CD4-positive, alpha-beta T cell treated with Interleukin-2 at 100 ng/mL for 4 hours (primary cell): Measurements from ENCODE around the gene GPR176.
"Not testable (repeated sequence)": the region's sequence is repeated elsewhere in the genome, so short reads cannot be mapped to it uniquely, and the experiment has no call there.

Experiments used
- DNase-seq: peaks from one replicate; pipeline ENCODE4 v3.0.0-alpha.2; 2020; ENCODE audit warnings: low spot score

GPR176 gene

DNA sequence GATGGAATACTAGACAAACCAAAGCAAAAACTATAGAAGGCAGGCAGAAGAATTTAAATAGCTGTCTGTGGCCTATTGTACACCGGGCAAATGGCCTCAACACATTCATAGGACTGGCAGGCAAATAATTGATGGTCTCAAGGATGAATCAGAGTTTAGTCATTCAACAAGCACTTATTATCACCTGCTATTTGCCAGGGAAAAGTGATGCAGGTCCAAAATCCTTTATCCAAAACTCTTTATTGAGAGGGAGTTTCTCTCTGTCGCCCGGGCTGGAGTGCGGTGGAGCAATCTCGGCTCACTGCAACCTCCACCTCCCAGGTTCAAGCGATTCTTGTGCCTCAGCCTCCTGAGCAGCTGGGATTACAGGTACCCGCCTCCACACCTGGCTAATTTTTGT, 16.1 kb upstream of the GPR176 start:
- DNase-seq = no peak

DNA sequence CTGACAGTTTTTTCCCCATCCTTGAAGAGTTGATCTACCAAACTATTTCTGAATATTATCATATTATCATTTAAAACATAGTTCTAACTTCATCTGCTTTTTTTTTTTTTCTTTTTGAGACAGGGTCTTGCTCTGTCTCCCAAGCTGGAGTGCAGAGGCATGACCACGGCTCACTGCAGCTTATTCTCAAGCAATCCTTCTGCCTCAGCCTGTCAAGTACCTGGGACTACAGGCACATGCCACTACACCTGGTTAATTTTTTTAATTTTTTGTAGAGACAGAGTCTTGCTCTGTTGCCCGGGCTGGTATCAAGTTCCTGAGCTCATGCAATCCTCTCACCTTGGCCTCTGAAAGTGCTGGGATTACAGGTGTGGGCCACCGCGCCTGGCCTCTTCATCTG, 15.2 kb upstream of the GPR176 start:
- DNase-seq = no peak

DNA sequence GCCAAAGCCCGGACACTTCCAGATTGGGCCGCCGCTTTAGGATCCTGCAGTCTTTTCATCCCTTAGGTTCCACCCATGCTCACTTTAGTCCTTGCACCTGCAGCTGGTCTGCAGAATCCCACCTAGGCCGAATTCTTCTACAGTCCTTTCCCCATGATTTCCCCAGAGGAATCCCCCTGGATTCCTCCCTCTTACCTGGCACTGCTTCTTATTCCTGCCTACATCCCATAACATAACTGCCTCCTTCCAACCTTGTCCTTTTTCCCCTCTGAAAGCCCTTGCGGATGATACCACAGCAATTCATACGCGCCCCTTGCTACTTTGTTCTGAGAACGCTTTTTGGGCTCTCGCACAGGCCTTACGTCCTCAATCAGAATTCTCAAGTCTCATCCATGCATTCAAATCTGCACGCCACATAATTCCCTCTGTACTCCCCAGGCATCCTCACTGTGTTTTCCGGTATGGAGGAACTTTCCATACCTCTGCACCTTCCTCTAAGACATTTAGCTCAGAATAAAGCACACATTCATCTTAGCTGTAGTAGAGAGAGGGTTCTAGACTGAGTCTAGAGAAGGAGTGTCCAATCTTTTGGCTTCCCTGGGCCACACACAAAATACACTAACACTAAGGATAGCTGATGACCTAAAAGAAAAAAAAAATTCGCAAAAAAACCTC, 14.5 kb upstream of the GPR176 start:
- DNase-seq = no peak

DNA sequence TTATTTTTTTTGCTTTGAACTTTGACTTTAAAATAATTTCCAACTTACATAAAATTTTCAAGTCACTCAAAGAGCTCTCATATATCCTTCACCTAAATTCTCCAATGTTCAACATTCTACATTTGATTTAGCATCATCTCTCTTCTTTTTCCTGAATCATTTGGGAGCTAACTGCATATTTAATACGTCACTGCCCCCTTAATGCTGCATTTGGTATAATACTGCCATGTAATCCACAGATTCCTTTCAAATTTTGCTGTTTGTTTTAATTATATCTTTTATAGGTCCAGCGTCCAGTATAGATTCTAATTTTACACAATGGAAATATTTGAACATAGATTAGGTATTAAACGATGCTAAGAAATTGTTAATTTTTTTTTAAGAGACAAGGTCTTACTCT, 11.5 kb upstream of the GPR176 start:
- no peak for DNase-seq

DNA sequence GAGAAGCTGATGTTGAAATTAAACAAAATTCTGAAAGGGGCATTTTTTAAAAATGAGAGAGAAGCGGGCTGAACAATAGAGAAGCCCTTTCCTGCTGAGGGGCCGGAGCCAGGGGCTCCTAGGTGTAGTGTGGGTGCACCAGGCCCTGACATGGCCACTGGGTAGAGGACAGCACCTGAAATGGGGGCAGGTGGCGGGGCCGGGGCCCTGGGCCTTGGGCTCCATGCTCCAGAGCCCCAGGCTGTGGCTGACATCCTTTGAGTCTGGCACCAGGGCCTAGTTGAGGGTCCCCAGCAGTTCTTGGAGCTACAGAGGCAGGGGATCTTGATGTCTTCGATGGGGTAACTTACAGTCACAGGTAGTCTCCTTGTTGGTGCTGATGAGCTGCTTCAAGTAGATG, 6.5 kb upstream of the GPR176 start:
- DNase-seq = no peak

DNA sequence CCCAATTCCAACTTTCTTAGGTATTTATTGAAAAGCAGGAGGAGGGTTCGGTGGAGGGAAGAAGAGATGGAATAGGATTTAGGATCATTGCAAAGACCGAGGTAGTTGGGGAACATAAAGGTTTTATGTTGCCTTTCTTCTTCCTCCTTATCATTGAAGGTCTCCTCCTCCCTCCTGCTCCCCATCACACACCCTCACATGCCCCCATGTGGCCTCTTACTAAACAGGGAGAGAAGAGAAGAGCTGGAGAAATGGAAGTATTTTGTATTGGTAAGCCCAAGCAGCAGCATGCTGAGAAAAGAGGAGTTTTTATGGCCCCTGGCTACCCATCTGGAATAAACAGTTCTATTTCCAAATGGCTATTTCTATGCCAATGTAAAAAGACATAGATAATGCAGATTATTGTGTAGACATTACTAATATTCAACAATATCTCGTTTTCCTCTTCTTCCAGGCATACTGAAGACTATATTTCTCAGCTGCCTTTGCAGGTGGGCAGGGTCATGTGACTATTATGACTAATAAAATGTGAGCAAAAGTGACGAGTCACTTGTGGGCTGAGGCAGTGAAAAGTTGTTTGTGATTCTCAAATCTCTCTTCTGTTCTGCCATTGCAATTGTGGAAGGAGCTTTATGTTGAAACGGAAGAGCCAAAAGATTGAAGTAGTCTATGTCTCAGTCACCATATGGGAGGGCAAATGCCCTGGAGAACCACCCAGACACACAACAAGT, 5.2 kb upstream of the GPR176 start:
- no peak for DNase-seq

DNA sequence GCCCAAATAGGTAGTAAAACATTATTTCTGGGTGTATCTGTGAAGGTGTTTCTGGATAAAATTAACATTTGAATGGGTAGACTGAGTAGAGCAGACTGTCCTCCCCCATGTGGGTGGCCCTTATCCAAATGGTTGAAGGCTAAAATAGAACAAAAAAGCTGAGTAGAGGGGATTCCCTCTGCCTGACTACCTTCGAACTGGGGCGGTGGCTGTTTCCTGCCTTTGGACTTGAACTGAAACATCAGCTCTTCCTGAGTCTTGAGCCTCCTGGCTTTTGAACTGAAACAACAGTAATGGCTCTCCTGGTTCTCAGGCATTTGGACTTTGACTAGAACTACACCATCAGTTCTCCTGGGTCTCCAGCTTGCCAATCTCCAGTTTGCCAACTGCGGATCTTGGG, 4.4 kb upstream of the GPR176 start:
- no peak for DNase-seq

DNA sequence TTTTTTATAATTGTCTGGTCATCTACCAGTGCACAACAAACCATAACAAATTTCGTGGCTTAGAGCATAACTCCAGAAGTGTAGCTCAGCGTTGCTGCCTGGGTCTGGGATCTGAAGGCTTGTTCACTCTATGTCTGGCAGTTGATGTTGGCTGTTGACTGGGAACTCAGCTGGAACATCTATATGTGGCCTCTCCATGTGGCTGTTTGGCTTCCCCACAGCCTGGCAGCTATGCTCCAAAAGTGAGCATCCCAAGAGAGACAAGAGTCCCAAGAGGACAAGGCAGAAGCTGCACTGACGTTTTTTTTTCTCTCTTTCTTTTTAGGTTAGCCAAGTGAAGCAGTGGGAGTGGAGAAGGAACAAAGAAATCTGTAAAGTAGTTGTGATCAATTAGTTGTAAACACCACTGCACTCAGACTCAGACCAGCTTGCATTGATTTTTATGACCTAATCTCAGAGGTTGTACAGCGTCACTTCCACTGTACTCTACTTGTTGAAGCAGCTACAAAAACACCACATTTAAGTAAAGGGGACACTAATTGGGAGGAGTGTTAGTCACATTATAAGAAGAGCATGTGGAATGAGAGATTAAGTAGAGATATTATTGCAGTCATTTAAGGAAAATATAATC, 2.5 kb upstream of the GPR176 start:
- no peak for DNase-seq

DNA sequence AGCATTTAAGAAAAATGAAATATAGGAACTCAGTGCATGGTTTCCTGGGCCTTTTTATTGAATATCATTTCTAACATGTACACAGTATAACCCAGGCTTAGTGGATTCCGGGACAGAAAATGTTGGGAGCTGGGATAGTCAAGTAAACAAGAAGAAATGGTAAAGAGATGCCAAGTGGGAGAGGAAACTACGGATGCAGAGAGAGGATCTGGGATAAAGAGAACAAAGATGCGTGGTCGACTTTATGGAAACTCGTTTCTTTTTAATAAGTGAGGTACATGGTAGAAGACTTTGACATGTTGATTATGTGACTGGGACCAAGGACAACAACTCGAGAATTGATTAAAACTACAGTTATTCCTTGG, 1.2 kb upstream of the GPR176 start:
- DNase-seq = no peak

DNA sequence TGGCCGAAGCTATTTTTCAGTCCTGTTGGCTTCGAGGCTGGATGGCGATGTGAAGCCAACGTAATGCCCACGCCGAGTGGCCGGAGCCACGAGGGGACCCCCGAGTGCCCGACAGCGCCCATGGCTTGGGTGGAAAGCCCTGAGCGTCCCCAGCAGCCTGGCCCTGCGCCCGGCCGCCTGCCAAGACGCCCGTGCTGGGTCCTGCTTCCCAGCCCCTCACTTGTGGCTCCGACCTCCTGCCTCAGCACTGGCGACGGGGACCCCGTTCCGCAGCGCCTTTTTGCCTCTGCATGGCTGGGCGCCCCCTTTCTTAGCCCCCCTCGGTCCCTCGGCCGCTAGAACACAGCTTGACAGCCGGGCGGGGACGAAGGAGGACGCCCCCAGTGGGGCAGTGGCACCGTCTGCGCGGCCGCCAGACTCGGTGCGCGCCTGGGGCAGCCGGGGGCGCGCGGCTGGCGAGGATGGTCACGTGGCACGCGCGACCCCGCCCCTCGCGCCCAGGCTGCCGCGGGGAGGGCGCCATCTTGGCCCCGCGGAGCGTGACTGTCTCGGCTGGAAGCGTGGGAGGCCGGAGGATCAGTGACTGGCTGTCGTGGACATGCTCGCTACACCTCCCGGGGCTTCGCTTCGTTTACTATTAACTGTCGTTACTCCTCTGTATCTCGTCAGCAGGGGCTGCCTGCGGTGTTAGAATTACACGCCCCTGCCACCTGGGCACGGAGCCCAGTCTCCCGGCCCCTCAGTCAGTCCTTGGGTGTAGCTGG, 626 bp upstream of the GPR176 start:
- peak; percentile 70 for DNase-seq

DNA sequence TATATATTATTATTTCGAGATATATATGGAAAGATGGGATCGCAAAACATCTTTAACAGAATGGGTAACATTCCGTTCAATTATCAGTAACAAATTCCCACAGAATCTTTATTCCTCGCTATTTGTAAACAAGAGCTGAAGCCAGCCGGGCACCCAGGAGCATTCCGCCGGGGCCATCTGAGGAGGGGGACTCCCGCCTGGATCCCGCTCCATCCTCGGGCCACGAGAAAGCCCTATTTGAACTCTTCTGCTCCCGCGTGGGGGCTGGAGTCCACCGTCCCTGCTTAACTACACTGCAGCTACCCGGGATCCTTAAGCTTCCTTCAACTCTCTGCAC, 687 bp downstream of the GPR176 start:
- no peak for DNase-seq

DNA sequence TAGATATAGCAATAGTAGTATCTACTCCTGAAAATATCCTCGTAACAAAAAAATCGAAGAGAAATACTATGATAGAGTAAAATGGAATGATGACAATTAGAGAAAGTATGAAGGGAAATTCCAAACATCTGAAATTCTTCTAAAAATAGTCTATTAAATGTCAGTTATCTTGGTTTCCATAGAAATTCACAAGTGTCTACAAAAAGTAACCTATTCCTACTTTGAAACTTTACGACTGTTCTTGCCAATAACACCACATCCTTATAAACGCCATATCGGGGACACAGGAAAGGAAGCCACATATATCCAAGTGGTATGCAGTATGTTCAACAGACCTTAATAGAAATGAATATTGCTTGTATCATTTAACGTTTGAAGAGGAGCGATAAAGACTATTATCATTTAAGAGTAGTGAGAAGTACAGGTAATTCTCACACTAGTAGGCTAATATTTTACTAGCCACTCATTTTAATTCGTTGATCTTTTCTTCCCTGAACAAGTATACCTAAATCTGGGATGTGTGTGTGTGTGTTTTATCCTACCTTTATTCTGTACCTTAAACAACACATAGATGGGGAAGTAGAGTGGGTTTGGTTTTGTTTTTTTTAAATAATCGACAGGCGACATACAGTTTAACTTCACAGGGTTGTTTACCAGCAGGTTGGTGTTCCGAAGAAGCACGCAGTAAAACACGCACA, 1.2 kb downstream of the GPR176 start:
- DNase-seq = no peak

DNA sequence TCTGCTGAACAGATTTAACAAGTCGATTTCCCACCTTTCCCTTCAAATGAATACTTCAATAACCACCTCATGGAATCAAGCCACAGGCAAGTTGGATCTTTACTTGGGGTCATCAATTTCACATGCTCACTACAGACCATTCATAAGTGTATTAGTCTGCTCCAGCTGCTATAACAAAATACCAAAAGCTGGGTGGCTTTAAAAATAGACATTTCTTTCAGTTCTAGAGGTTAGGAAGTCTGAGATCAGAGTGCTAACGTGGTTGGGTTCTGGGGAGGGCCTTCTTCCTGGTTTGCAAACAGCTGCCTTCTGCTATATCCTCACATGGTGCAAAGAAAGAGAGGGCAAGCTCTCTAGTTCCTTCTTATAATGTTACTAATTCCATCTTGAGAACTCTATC, 5.1 kb downstream of the GPR176 start:
- DNase-seq = no peak

DNA sequence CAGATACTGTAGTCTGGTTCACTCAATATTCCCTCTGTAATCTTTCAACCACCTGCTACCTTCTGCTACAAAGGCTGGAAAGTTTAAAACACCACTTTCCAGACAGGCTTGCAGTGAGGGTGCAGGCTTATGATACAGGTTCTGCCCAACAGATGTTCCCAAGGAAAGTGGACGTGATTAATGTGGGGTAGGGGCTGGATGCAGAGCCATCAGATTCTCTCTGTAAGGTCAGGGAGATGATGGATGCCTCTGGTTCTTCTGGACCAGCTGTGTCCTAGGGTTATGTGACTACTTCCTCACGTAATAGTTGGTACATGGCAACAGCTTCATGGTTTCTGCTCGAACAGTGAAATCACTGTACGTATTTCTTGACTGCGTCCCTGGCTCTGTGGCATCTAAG, 11.1 kb downstream of the GPR176 start:
- DNase-seq = no peak

DNA sequence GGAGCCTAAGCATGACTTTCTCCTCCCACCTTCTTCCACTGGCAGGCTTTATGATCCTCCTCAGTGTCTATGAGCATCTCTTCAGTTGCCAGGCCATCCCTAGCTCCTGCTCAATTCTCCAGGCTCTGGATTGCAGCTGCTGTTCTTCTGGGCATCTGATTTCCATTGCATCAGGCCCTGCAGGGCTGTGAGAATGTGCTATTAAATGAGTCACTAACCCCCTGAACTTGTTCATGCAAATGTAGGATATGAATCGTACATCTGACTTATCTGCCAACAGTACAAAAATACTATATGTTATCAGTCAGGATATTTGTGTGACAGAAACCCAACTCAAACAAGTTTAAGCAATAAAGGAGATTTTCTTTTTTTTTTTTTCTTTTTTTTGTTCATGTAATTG, 11.9 kb downstream of the GPR176 start:
- DNase-seq = no peak

DNA sequence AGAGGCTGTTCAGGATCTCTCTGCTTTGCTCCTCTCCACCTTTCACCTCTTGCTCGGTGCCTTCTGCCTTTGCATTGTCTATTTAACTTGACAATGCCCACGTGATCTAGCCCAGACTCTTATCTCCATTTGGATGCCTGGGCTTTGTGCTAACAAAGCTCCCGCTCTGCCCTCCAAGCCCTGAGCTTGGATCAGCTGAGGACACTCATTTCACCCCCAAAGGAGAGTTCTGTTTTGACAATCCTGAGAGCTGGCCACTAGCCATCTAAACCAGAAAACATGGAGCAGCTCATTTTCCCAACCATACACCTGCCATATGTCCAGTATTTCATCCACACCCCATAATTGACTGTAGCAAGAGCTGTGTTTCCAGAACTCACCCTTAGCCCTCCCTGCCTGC, 12.8 kb downstream of the GPR176 start:
- DNase-seq = no peak

DNA sequence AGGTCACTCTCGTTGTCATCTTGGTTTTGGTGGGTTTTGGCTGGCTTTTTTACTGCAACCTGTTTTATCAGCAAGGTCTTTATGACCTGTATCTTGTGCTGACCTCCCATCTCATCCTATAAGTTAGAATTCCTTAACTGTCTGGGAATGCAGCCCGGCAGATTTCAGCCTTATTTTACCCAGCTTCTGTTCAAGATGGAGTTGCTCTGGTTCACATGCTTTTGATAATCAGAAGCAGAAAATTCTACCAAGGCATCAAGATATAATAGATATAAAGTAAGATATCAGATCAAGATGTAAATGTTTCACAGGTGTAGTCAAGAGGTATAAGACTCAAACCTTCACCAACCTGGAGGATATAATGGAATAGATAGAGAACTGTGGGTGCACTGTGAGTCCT, 16.0 kb downstream of the GPR176 start:
- DNase-seq = no peak

DNA sequence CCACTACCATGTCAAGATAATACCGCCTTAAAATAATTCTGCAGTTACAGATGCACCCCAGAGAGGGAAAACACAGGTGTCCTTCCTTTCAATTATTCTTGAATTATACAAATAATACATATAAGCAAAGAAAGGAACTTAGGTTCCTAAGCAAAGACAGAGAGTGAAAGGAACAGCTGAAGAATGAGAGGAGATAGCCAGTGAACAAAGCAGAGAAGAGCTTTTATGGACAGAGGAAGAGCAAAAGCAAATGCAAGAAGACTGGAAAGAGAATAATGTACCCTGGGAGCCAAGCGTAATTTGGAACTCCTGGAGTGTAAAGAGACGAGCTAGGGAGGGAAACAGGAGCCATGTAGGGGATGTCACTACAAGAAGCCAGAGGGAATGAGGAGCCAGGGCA, 21.7 kb downstream of the GPR176 start:
- no peak for DNase-seq

DNA sequence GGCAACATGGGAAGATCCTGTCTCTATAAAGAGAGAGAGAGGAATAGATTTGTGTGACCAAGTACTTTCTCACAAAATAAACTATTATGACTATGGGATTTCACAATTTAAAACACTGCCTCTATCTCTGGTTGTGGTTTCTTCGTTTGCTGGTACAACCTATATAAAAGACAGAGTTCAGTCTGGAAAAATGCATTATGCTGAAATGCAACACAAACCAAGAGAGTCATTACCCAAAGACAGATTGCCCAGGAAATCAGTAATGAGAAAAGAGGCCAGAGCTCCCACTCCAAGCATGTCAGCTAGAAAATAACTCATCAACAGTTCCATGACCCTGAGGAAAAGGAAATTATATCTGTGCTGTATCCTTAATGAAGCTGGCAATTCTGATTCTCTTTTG, 23.2 kb downstream of the GPR176 start:
- no peak for DNase-seq

DNA sequence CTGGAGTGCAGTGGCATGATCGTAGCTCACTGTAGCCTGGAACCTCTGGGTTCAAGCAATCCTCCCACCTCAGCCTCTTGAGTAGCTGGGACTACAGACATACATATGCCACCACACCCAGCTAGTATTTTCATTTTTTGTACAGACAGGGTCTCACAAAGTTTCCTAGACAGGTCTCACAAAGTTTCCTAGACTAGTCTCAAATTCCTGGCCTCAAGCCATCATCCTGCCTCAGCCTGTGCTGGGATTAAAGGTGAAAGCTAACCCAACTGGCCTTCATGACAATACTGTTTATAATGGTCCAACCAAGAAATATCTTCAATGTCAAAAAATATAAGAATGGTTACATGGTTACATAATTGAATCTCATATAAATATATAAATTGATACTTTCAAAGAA, 24.0 kb downstream of the GPR176 start:
- no peak for DNase-seq

DNA sequence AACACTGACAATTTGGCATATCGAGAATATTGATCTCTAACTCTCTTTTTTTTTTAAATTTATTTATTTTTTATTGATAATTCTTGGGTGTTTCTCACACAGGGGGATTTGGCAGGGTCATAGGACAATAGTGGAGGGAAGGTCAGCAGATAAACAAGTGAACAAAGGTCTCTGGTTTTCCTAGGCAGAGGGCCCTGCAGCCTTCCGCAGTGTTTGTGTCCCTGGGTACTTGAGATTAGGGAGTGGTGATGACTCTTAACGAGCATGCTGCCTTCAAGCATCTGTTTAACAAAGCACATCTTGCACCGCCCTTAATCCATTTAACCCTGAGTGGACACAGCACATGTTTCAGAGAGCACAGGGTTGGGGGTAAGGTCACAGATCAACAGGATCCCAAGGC, 27.0 kb downstream of the GPR176 start:
- DNase-seq = not testable (repeated sequence)

DNA sequence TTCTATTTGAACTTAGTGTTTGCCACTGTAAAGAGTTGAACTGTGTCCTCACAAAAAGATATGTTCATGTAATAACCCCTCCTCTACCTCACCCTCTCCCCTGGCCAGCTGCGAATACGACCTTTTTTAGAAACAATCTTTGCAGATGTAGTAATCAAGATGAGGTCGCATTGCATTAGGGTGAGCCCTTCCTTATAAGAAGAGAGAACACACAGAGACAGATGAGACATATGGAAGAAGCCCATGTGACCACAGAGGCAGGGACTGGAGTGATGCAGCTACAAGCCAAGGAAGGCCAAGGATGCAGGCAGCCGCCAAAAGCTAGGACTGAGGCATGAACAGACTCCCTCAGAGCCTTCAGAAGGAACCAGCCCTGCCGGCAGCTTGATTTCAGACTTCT, 27.6 kb downstream of the GPR176 start:
- no peak for DNase-seq

DNA sequence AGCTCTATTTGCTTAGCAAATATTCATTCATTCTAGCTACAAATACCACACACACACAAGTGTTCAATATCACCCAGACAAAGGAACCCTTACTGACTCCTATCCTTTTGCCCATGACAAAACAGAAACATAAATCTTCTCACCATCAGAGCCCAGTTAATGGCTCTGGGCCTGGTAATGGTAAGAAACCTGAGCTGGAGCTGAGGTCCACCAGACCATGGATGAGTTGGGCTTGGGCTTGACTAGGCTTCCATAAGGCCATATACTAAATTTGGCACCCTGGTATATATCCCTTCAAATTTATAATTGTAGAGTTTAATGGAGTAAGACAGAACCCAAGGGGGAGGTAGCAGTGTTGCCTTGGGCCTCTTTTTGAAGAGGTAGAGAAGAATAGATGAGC, 29.4 kb downstream of the GPR176 start:
- no peak for DNase-seq
